Natural killer cell (primary cell): Measurements from ENCODE around the gene SBK1. TPM values are rescaled to one million over a fixed set of nuclear protein-coding genes. Genes with fewer than 3 reads are reported as not detected.
"Not testable (repeated sequence)": the region's sequence is repeated elsewhere in the genome, so short reads cannot be mapped to it uniquely, and the experiment has no call there.

ENCODE experiments used
- ATAC-seq, 3 donors: fragments of 150-1000 bp in 2 of 3; fragments of 200-7000 bp in 1 of 3; cut with Tn5 transposase; 1 replicate in 1 of 3; 2 replicates in 2 of 3; pipeline ENCODE4 v1.10.0; 2021; ENCODE audit warnings: mild to moderate bottlenecking in 2 of 3, moderate library complexity in 2 of 3
- DNase-seq, 2 donors: peaks; one replicate each; pipeline versions ENCODE4 v3.0.0 to v3.0.0-alpha.2; 2013 to 2021; ENCODE audit warnings: mixed read lengths in 1 of 2
- H3K27ac ChIP-seq: one replicate; pipeline ENCODE4 v1.5.1; 2013; ENCODE audit warnings: mild to moderate bottlenecking, low read length
- H3K27me3 ChIP-seq: one replicate; pipeline ENCODE4 v1.6.1; 2013; ENCODE audit warnings: low read length; ENCODE audit not compliant: control insufficient read depth, insufficient read depth
- H3K36me3 ChIP-seq: one replicate; pipeline ENCODE4 v1.6.1; 2013; ENCODE audit warnings: low read length; ENCODE audit not compliant: control insufficient read depth, insufficient read depth
- H3K4me1 ChIP-seq: one replicate; pipeline ENCODE4 v1.6.1; 2013; ENCODE audit warnings: low read length; ENCODE audit not compliant: control insufficient read depth, insufficient read depth
- H3K4me3 ChIP-seq: one replicate; pipeline ENCODE4 v1.5.1; 2013; ENCODE audit warnings: low read length
- H3K9me3 ChIP-seq: one replicate; pipeline ENCODE4 v1.6.1; 2013; ENCODE audit warnings: low read length; ENCODE audit not compliant: control insufficient read depth, insufficient read depth
- H3K27ac Mint-ChIP-seq, 2 donors: one replicate each; pipeline ENCODE4 v1.8.0; 2022; ENCODE audit warnings: mild to moderate bottlenecking in 2 of 2, mixed read lengths in 2 of 2, moderate library complexity in 1 of 2
- H3K27me3 Mint-ChIP-seq, 2 donors: one replicate each; pipeline ENCODE4 v1.8.0; 2022; ENCODE audit warnings: low read depth in 2 of 2, mixed read lengths in 2 of 2
- H3K36me3 Mint-ChIP-seq: one replicate; pipeline ENCODE4 v1.8.0; 2022; ENCODE audit warnings: mixed read lengths
- H3K4me1 Mint-ChIP-seq, 2 donors: one replicate each; pipeline ENCODE4 v1.8.0; 2022; ENCODE audit warnings: mixed read lengths in 2 of 2
- H3K4me3 Mint-ChIP-seq: one replicate; pipeline ENCODE4 v1.8.0; 2022; ENCODE audit warnings: mild to moderate bottlenecking, moderate library complexity, mixed read lengths
- H3K9me3 Mint-ChIP-seq, 2 donors: one replicate each; pipeline ENCODE4 v1.8.0; 2022; ENCODE audit warnings: mixed read lengths in 2 of 2
- WGBS: methylation state at CpG from one replicate; pipeline ENCODE4 v1.1.7; 2013; ENCODE audit warnings: missing lambda C conversion rate; ENCODE audit not compliant: insufficient coverage; 5-methylcytosine and 5-hydroxymethylcytosine counted together
- intact Hi-C: fragments of 100-400 bp; cut with micrococcal nuclease; formaldehyde crosslinking; loops from one replicate; pipeline ENCODE4 v1.14.2; 2022
- total RNA-seq, 4 donors: library from RNA; stranded (reverse); fragments of 120-200 nt in 1 of 4; gene quantifications; one replicate each; pipeline versions ENCODE4 v1.2.3 to v1.2.4, GENCODE V29; 2013 to 2022
- TF ChIP-seq, protein P1 (sequence below): fragments of 200-600 bp; IDR thresholded peaks from one replicate; pipeline ENCODE4 v1.8.0; 2022; ENCODE audit warnings: antibody characterized with exemption

SBK1 gene
- total RNA-seq, 3 donors from 2014 or later (not counting 1 experiment from before 2014, with no cell fraction given), result 59.3 to 60.9 (median 59.8) TPM

GRCh38 chr16:28324235-28324886 lies 32.0 kb downstream of the SBK1 start:
- no peaks in the 10 kb centered on the region for H3K36me3 Mint-ChIP-seq
- Histone ChIP-seq H3K27ac (no peak overlapping the region), H3K4me1 (peaks cover 4% of the 10 kb centered on the region), H3K4me3 (no peak overlapping the region), H3K36me3 (peaks cover 9% of the 10 kb centered on the region), H3K9me3 (no peaks in the 10 kb centered on the region), H3K27me3 (no peaks in the 10 kb centered on the region)
- no peak for DNase-seq
- H3K27ac Mint-ChIP-seq, result peak overlapping the region; percentile 66 to 68
- intact Hi-C loops, result no loop called here
- TF ChIP-seq, protein P1, sequence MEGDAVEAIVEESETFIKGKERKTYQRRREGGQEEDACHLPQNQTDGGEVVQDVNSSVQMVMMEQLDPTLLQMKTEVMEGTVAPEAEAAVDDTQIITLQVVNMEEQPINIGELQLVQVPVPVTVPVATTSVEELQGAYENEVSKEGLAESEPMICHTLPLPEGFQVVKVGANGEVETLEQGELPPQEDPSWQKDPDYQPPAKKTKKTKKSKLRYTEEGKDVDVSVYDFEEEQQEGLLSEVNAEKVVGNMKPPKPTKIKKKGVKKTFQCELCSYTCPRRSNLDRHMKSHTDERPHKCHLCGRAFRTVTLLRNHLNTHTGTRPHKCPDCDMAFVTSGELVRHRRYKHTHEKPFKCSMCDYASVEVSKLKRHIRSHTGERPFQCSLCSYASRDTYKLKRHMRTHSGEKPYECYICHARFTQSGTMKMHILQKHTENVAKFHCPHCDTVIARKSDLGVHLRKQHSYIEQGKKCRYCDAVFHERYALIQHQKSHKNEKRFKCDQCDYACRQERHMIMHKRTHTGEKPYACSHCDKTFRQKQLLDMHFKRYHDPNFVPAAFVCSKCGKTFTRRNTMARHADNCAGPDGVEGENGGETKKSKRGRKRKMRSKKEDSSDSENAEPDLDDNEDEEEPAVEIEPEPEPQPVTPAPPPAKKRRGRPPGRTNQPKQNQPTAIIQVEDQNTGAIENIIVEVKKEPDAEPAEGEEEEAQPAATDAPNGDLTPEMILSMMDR, result no peak
- no peaks in the 10 kb centered on the region for H3K27me3 Mint-ChIP-seq
- H3K4me1 Mint-ChIP-seq, result peaks cover 7 to 23% of the 10 kb centered on the region in 2 donors
- H3K4me3 Mint-ChIP-seq, result no peak overlapping the region
- H3K9me3 Mint-ChIP-seq, result no peaks in the 10 kb centered on the region
- 86% methylated on average over 5 of the region's 5 CpGs for WGBS
- no peak for ATAC-seq

GRCh38 chr16:28324887-28325279 lies 32.6 kb downstream of the SBK1 start:
- TF ChIP-seq, protein P1, result no peak
- Histone ChIP-seq H3K4me3 (no peak overlapping the region), H3K27me3 (no peaks in the 10 kb centered on the region), H3K4me1 (peaks cover 4% of the 10 kb centered on the region), H3K36me3 (peaks cover 5% of the 10 kb centered on the region), H3K27ac (no peak overlapping the region), H3K9me3 (no peaks in the 10 kb centered on the region)
- WGBS, result 85% methylated on average over 3 of the region's 3 CpGs
- no peaks in the 10 kb centered on the region for H3K9me3 Mint-ChIP-seq
- peak overlapping the region; percentile 68 for H3K27ac Mint-ChIP-seq
- ATAC-seq, result no peak
- H3K4me1 Mint-ChIP-seq, result peaks cover 7 to 23% of the 10 kb centered on the region in 2 donors
- intact Hi-C loops, result no loop called here
- DNase-seq, result no peak
- H3K4me3 Mint-ChIP-seq, result no peak overlapping the region
- no peaks in the 10 kb centered on the region for H3K27me3 Mint-ChIP-seq
- H3K36me3 Mint-ChIP-seq, result no peaks in the 10 kb centered on the region

GRCh38 chr16:28326881-28327610 lies 34.7 kb downstream of the SBK1 start:
- Histone ChIP-seq H3K36me3 (no peaks in the 10 kb centered on the region), H3K4me1 (no peaks in the 10 kb centered on the region), H3K27me3 (no peaks in the 10 kb centered on the region), H3K27ac (no peak overlapping the region), H3K4me3 (no peak overlapping the region), H3K9me3 (no peaks in the 10 kb centered on the region)
- Mint-ChIP-seq H3K9me3 (no peaks in the 10 kb centered on the region), H3K36me3 (no peaks in the 10 kb centered on the region), H3K4me1 (peaks cover 7 to 23% of the 10 kb centered on the region in 2 donors), H3K27me3 (no peaks in the 10 kb centered on the region), H3K4me3 (no peak overlapping the region), H3K27ac (peak overlapping the region in 1 of 2 donors; percentile 35)
- TF ChIP-seq, protein P1, result peak; percentile 76
- ATAC-seq (peak; percentile 73 to 95 (median 89)), DNase-seq (peak; percentile 51 to 78)
- WGBS, result 62% methylated on average over 12 of the region's 12 CpGs
- intact Hi-C loops, result no loop called here

DNA sequence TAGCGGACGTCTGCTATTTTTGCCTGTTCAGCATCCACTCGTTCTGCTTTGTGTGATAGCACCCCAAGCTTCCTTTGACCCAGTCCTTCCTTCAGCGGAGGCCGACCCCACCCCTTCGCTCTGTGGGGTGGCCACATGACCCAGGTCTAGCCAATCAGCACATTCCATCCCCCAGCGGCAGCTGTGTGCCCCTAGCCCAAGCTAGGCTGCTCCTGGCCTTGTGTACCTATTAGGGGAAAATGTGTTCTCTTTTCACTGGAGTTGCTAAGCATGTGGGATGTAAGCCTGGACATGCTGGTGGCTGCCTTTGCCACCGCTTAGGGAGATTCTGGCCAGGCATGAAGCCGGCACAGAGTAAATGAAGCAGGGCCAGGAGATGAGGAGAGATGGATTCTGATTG lies 37.9 kb downstream of the SBK1 start:
- DNase-seq (peak in 1 of 2 donors; percentile 45), ATAC-seq (peak in 2 of 3 donors; percentile 55 to 71)
- WGBS, result 100% methylated on average over 2 of the region's 9 CpGs
- H3K27ac Mint-ChIP-seq, H3K9me3 Mint-ChIP-seq, H3K27me3 Mint-ChIP-seq, H3K4me1 ChIP-seq, intact Hi-C loops, H3K36me3 Mint-ChIP-seq, H3K27ac ChIP-seq, H3K9me3 ChIP-seq, H3K36me3 ChIP-seq, H3K4me3 Mint-ChIP-seq, H3K4me3 ChIP-seq, H3K27me3 ChIP-seq: not testable (repeated sequence)
- peaks cover 7 to 11% of the 10 kb centered on the region in 2 donors for H3K4me1 Mint-ChIP-seq

- H3K4me3 Mint-ChIP-seq, ATAC-seq, H3K36me3 Mint-ChIP-seq, H3K36me3 ChIP-seq, H3K4me1 ChIP-seq, H3K27ac Mint-ChIP-seq, H3K27ac ChIP-seq, H3K27me3 Mint-ChIP-seq, DNase-seq, H3K4me3 ChIP-seq, H3K27me3 ChIP-seq, H3K4me1 Mint-ChIP-seq, H3K9me3 Mint-ChIP-seq, H3K9me3 ChIP-seq, intact Hi-C loops: not testable (repeated sequence)
- WGBS, result 44% methylated on average over 1 of the region's 2 CpGs
Observed at GRCh38 chr16:28330981-28331380, 38.7 kb downstream of the SBK1 start.

- H3K4me3 Mint-ChIP-seq, DNase-seq, H3K9me3 ChIP-seq, H3K4me1 Mint-ChIP-seq, H3K9me3 Mint-ChIP-seq, H3K4me3 ChIP-seq, intact Hi-C loops, ATAC-seq, H3K36me3 Mint-ChIP-seq, H3K27me3 ChIP-seq, H3K27ac ChIP-seq, H3K36me3 ChIP-seq, H3K27me3 Mint-ChIP-seq, H3K4me1 ChIP-seq, H3K27ac Mint-ChIP-seq: not testable (repeated sequence)
- WGBS, result no CpG with 5 or more reads among the region's 6 CpGs
Observed at GRCh38 chr16:28332632-28333031, 40.3 kb downstream of the SBK1 start.
